ENCODE data around the gene GLS.
"Not testable (repeated sequence)": the region's sequence is repeated elsewhere in the genome, so short reads cannot be mapped to it uniquely, and the experiment has no call there.

GLS gene

GRCh38 chr2:190993292-190993643 lies 112.6 kb downstream of the GLS start:
- H3K36me3 Mint-ChIP-seq (ENCODE audit: insufficient read depth), result peaks cover 100% of the 10 kb centered on the region
- no peaks in the 10 kb centered on the region for H3K27me3 Mint-ChIP-seq
- H3K4me3 Mint-ChIP-seq, result no peak overlapping the region
- no peak for ATAC-seq (replicated peaks)
- no peaks in the 10 kb centered on the region for H3K9me3 Mint-ChIP-seq
- H3K4me1 Mint-ChIP-seq (ENCODE audit: low read depth in 2 of 2), result peaks cover 25 to 28% of the 10 kb centered on the region in 2 donors
- peak overlapping the region; percentile 15 to 80 for H3K27ac Mint-ChIP-seq
- DNase-seq, result no peak

GRCh38 chr2:190994148-190994547 lies 113.5 kb downstream of the GLS start:
- DNase-seq (no peak), ATAC-seq (replicated peaks) (no peak)
- Mint-ChIP-seq H3K4me1 (ENCODE audit: low read depth in 2 of 2) (peaks cover 25 to 28% of the 10 kb centered on the region in 2 donors), H3K4me3 (no peak overlapping the region), H3K27me3 (no peaks in the 10 kb centered on the region), H3K27ac (peak overlapping the region in 1 of 2 donors; percentile 80), H3K9me3 (no peaks in the 10 kb centered on the region), H3K36me3 (ENCODE audit: insufficient read depth) (peaks cover 99% of the 10 kb centered on the region)

GRCh38 chr2:190995315-190995714 lies 114.7 kb downstream of the GLS start:
- Mint-ChIP-seq H3K27ac (peak overlapping the region; percentile 79 to 81), H3K4me1 (ENCODE audit: low read depth in 2 of 2) (peaks cover 24 to 25% of the 10 kb centered on the region in 2 donors), H3K36me3 (ENCODE audit: insufficient read depth) (peaks cover 99% of the 10 kb centered on the region)
- H3K9me3 Mint-ChIP-seq; ATAC-seq (replicated peaks); H3K4me3 Mint-ChIP-seq; H3K27me3 Mint-ChIP-seq; DNase-seq: not testable (repeated sequence)

- Mint-ChIP-seq H3K4me1 (ENCODE audit: low read depth in 2 of 2) (peaks cover 28 to 30% of the 10 kb centered on the region in 2 donors), H3K9me3 (no peaks in the 10 kb centered on the region), H3K36me3 (ENCODE audit: insufficient read depth) (peaks cover 98% of the 10 kb centered on the region), H3K27ac (peak overlapping the region; percentile 81 to 87), H3K27me3 (no peaks in the 10 kb centered on the region), H3K4me3 (no peak overlapping the region)
- ATAC-seq (replicated peaks) (peak; percentile 79), DNase-seq (peak; percentile 29 to 31 (median 30))
Measured at GRCh38 chr2:190996338-190996946, 115.8 kb downstream of the GLS start.

GRCh38 chr2:190996947-190997346 lies 116.3 kb downstream of the GLS start:
- Mint-ChIP-seq H3K9me3 (no peaks in the 10 kb centered on the region), H3K4me1 (ENCODE audit: low read depth in 2 of 2) (peaks cover 29 to 31% of the 10 kb centered on the region in 2 donors), H3K27ac (peak overlapping the region; percentile 81 to 87), H3K4me3 (no peak overlapping the region), H3K36me3 (ENCODE audit: insufficient read depth) (peaks cover 95% of the 10 kb centered on the region), H3K27me3 (no peaks in the 10 kb centered on the region)
- DNase-seq (no peak), ATAC-seq (replicated peaks) (no peak)

- peaks cover 34 to 35% of the 10 kb centered on the region in 2 donors for H3K4me1 Mint-ChIP-seq (ENCODE audit: low read depth in 2 of 2)
- no peak for DNase-seq
- no peak overlapping the region for H3K4me3 Mint-ChIP-seq
- H3K9me3 Mint-ChIP-seq, result no peaks in the 10 kb centered on the region
- H3K27me3 Mint-ChIP-seq, result no peaks in the 10 kb centered on the region
- ATAC-seq (replicated peaks), result no peak
- peak overlapping the region; percentile 81 to 87 for H3K27ac Mint-ChIP-seq
- H3K36me3 Mint-ChIP-seq (ENCODE audit: insufficient read depth), result peaks cover 95% of the 10 kb centered on the region
Measured at GRCh38 chr2:190997526-190998113, 117.0 kb downstream of the GLS start.

- no peaks in the 10 kb centered on the region for H3K27me3 Mint-ChIP-seq
- H3K9me3 Mint-ChIP-seq, result no peaks in the 10 kb centered on the region
- no peak overlapping the region for H3K4me3 Mint-ChIP-seq
- DNase-seq (no peak), ATAC-seq (replicated peaks) (peak; percentile 74)
- H3K27ac Mint-ChIP-seq, result peak overlapping the region; percentile 25 to 87
- peaks cover 33 to 36% of the 10 kb centered on the region in 2 donors for H3K4me1 Mint-ChIP-seq (ENCODE audit: low read depth in 2 of 2)
- peaks cover 95% of the 10 kb centered on the region for H3K36me3 Mint-ChIP-seq (ENCODE audit: insufficient read depth)
Measured at GRCh38 chr2:190999058-190999457, 118.4 kb downstream of the GLS start.

GRCh38 chr2:190999949-191000665 lies 119.5 kb downstream of the GLS start:
- Mint-ChIP-seq H3K4me1 (ENCODE audit: low read depth in 2 of 2) (peaks cover 28 to 32% of the 10 kb centered on the region in 2 donors), H3K9me3 (no peaks in the 10 kb centered on the region), H3K27ac (peak overlapping the region; percentile 25 to 87), H3K27me3 (no peaks in the 10 kb centered on the region), H3K4me3 (no peak overlapping the region), H3K36me3 (ENCODE audit: insufficient read depth) (peaks cover 95% of the 10 kb centered on the region)
- DNase-seq, result no peak
- ATAC-seq (replicated peaks), result no peak

- H3K27ac Mint-ChIP-seq, result peak overlapping the region; percentile 82 to 84
- DNase-seq (no peak), ATAC-seq (replicated peaks) (no peak)
- peaks cover 22 to 30% of the 10 kb centered on the region in 2 donors for H3K4me1 Mint-ChIP-seq (ENCODE audit: low read depth in 2 of 2)
- peaks cover 94% of the 10 kb centered on the region for H3K36me3 Mint-ChIP-seq (ENCODE audit: insufficient read depth)
- no peaks in the 10 kb centered on the region for H3K27me3 Mint-ChIP-seq
- H3K4me3 Mint-ChIP-seq, result no peak overlapping the region
- H3K9me3 Mint-ChIP-seq, result no peaks in the 10 kb centered on the region
Measured at GRCh38 chr2:191001032-191001431, 120.4 kb downstream of the GLS start.

GRCh38 chr2:191001624-191002023 lies 121.0 kb downstream of the GLS start:
- Mint-ChIP-seq H3K27me3 (no peaks in the 10 kb centered on the region), H3K4me1 (ENCODE audit: low read depth in 2 of 2) (peaks cover 27 to 28% of the 10 kb centered on the region in 2 donors), H3K9me3 (no peaks in the 10 kb centered on the region), H3K27ac (peak overlapping the region; percentile 82 to 84), H3K4me3 (no peak overlapping the region), H3K36me3 (ENCODE audit: insufficient read depth) (peaks cover 94% of the 10 kb centered on the region)
- DNase-seq (no peak), ATAC-seq (replicated peaks) (no peak)

- Mint-ChIP-seq H3K4me1 (ENCODE audit: low read depth in 2 of 2) (peaks cover 33 to 34% of the 10 kb centered on the region in 2 donors), H3K36me3 (ENCODE audit: insufficient read depth) (peaks cover 95% of the 10 kb centered on the region), H3K4me3 (peak overlapping the region in 1 of 2 donors; percentile 5), H3K9me3 (no peaks in the 10 kb centered on the region), H3K27me3 (no peaks in the 10 kb centered on the region), H3K27ac (peak overlapping the region; percentile 82 to 84)
- no peak for DNase-seq
- ATAC-seq (replicated peaks), result no peak
Measured at GRCh38 chr2:191003405-191004309, 123.0 kb downstream of the GLS start.

GRCh38 chr2:191006297-191006696 lies 125.7 kb downstream of the GLS start:
- Mint-ChIP-seq H3K4me3 (no peak overlapping the region), H3K9me3 (no peaks in the 10 kb centered on the region), H3K36me3 (ENCODE audit: insufficient read depth) (peaks cover 91% of the 10 kb centered on the region), H3K27ac (peak overlapping the region; percentile 45 to 55), H3K27me3 (no peaks in the 10 kb centered on the region), H3K4me1 (ENCODE audit: low read depth in 2 of 2) (peaks cover 35 to 40% of the 10 kb centered on the region in 2 donors)
- no peak for ATAC-seq (replicated peaks)
- no peak for DNase-seq

Measured in effector memory CD8-positive, alpha-beta T cell (primary cell).